ENCODE data around the gene PCDH18.
"Not testable (repeated sequence)": the region's sequence is repeated elsewhere in the genome, so short reads cannot be mapped to it uniquely, and the experiment has no call there.

The PCDH18 gene

DNA sequence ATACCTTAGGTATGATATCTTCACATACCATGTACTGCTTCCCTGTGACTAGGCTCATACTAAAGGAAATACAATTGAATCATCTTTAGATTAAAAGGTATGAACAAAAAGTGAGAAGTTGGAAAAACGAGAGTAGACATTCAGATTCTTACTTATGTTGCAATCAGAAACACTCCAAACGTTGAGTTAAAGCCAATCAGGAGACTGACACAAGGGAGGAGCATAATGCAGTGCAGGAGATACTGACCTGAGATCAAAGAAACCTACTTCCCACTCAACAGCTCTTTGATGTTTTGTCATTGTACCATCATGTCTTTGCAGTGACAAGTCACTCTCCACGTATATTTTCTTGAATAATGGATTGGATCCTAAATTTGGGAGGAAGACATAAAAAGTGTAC lies 8.9 kb upstream of the PCDH18 start:
- no peak for DNase-seq (ENCODE audit: low read depth, low spot score)
- H3K27me3 ChIP-seq (ENCODE audit: control insufficient read depth, insufficient read depth, low read length): no peaks in the 10 kb centered on the region
- no peak overlapping the region for H3K27ac ChIP-seq (ENCODE audit: low read length)
- H3K4me1 ChIP-seq (ENCODE audit: control insufficient read depth, insufficient read depth, low read length): peaks cover 5% of the 10 kb centered on the region; the same call in 1 of the 2 replicates
- H3K9me3 ChIP-seq (ENCODE audit: control insufficient read depth, insufficient read depth, low read length): no peaks in the 10 kb centered on the region
- no CpG with 5 or more reads among the region's 3 CpGs for WGBS (ENCODE audit: insufficient coverage, insufficient read length)
- H3K36me3 ChIP-seq (ENCODE audit: control insufficient read depth, insufficient read depth, low read length): no peaks in the 10 kb centered on the region
- no peak overlapping the region for H3K4me3 ChIP-seq (ENCODE audit: low read length)

GRCh38 chr4:137540356-137540755 lies 8.1 kb upstream of the PCDH18 start:
- peaks cover 5% of the 10 kb centered on the region; the same call in 1 of the 2 replicates for H3K4me1 ChIP-seq (ENCODE audit: control insufficient read depth, insufficient read depth, low read length)
- no peak overlapping the region for H3K27ac ChIP-seq (ENCODE audit: low read length)
- no peaks in the 10 kb centered on the region for H3K9me3 ChIP-seq (ENCODE audit: control insufficient read depth, insufficient read depth, low read length)
- no peak overlapping the region for H3K4me3 ChIP-seq (ENCODE audit: low read length)
- no peaks in the 10 kb centered on the region for H3K27me3 ChIP-seq (ENCODE audit: control insufficient read depth, insufficient read depth, low read length)
- no peak for DNase-seq (ENCODE audit: low read depth, low spot score)
- no peaks in the 10 kb centered on the region for H3K36me3 ChIP-seq (ENCODE audit: control insufficient read depth, insufficient read depth, low read length)

DNA sequence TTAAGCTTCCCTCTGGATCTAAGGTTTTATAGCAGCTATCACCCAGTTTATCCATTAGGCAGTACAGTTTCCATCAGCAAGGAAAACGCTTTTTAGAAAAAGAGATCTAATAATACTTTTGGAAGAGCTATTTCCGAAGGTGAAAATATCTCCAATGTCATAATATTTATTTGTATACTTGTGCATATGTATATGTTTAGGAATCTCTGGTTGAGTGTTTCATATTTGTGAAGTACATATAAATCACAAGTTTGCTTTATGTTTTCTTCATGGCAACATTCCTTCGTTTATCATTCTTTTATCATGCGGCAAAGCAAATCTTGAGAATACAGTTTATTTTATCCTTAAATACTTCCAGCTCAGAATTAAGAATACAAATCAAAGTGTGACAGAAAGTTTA lies 6.2 kb upstream of the PCDH18 start:
- no peak for DNase-seq (ENCODE audit: low read depth, low spot score)
- Histone ChIP-seq H3K27ac (ENCODE audit: low read length) (no peak overlapping the region), H3K4me1 (ENCODE audit: control insufficient read depth, insufficient read depth, low read length) (peaks cover 3% of the 10 kb centered on the region; the same call in 1 of the 2 replicates), H3K27me3 (ENCODE audit: control insufficient read depth, insufficient read depth, low read length) (no peaks in the 10 kb centered on the region), H3K9me3 (ENCODE audit: control insufficient read depth, insufficient read depth, low read length) (no peaks in the 10 kb centered on the region), H3K36me3 (ENCODE audit: control insufficient read depth, insufficient read depth, low read length) (no peaks in the 10 kb centered on the region), H3K4me3 (ENCODE audit: low read length) (no peak overlapping the region)
- WGBS (ENCODE audit: insufficient coverage, insufficient read length): no CpG with 5 or more reads among the region's 4 CpGs

DNA sequence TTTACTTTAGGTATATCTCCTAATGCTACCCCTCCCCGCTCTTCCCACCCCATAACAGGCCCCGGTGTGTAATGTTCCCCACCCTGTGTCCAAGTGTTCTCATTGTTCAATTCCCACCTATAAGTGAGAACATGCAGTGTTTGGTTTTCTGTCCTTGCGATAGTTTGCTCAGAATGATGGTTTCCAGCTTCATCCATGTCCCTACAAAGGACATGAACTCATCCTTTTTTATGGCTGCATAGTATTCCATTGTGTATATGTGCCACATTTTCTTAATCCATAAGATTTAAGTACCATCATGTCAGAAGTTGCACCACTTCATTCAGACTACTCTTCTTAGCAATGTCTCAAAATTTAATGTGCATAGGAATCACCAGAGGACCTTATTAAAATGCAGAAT lies 5.5 kb upstream of the PCDH18 start:
- not testable (repeated sequence) for H3K27ac ChIP-seq (ENCODE audit: low read length); H3K4me1 ChIP-seq (ENCODE audit: control insufficient read depth, insufficient read depth, low read length)

DNA sequence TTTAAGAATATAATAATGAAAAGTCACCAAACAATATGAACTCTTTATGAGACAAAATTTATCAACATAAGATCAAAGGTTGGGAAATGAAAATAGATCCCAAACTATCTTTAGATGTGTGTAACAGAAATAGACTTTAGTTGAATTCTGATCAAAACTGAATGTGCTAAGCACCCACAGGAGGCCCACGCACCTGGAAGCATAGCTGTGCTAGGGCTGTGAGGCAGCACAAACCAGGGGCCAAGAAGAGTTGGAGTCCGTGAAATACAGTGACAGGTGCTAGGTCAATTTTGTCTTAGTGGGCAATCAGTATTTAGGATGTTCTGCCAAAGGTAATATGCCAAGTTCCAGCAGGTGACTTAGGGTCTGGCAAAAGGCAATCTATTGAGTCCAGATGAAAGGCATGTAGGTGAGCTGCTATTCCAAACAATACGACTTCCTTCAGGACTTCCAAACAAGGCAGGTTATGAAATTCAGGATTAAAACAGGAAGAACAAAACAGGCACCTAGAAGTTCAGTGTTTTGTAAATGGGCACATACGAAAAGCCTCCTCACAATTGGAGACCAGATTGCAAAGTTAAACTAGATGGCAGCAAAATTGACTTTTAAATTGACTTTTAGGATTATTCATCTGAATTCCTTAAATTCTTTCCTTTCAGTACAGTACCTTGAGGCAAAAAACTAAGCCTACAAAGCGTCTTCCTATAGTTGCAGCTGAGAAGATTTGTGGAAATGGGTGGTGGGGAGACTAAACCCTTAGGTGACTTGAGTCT lies 4.7 kb upstream of the PCDH18 start:
- no peak for DNase-seq (ENCODE audit: low read depth, low spot score)
- Histone ChIP-seq H3K27ac (ENCODE audit: low read length) (peak overlapping the region; percentile 13), H3K4me3 (ENCODE audit: low read length) (no peak overlapping the region), H3K27me3 (ENCODE audit: control insufficient read depth, insufficient read depth, low read length) (no peaks in the 10 kb centered on the region), H3K4me1 (ENCODE audit: control insufficient read depth, insufficient read depth, low read length) (peaks cover 3% of the 10 kb centered on the region; the same call in 1 of the 2 replicates), H3K9me3 (ENCODE audit: control insufficient read depth, insufficient read depth, low read length) (no peaks in the 10 kb centered on the region), H3K36me3 (ENCODE audit: control insufficient read depth, insufficient read depth, low read length) (no peaks in the 10 kb centered on the region)
- no CpG with 5 or more reads among the region's 5 CpGs for WGBS (ENCODE audit: insufficient coverage, insufficient read length)

More for the DNA sequence above, 5.5 kb upstream of the PCDH18 start:
- not testable (repeated sequence) for H3K4me3 ChIP-seq (ENCODE audit: low read length); DNase-seq (ENCODE audit: low read depth, low spot score); H3K36me3 ChIP-seq (ENCODE audit: control insufficient read depth, insufficient read depth, low read length); H3K27me3 ChIP-seq (ENCODE audit: control insufficient read depth, insufficient read depth, low read length); H3K9me3 ChIP-seq (ENCODE audit: control insufficient read depth, insufficient read depth, low read length)
- WGBS (ENCODE audit: insufficient coverage, insufficient read length): no CpG with 5 or more reads among the region's 3 CpGs

DNA sequence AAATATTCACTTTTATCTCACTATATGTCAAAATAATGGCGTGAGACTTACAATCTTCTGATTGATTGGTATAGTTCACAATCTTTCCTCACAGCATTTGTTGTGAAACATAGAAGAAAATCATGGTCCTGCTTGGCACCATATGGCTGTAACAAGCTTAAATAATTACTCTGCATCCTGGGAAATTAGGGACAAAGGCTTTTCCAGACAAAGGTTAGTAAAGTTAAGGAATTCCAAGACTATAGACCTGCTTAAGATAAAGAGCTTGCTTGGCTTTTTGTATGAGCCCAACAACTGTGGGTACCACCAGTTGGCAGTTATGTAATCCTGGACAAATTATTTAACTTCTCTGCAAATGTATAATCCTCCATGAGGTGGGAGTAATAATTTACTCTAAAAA lies 3.4 kb upstream of the PCDH18 start:
- H3K36me3 ChIP-seq (ENCODE audit: control insufficient read depth, insufficient read depth, low read length): no peaks in the 10 kb centered on the region
- H3K9me3 ChIP-seq (ENCODE audit: control insufficient read depth, insufficient read depth, low read length): no peaks in the 10 kb centered on the region
- H3K4me3 ChIP-seq (ENCODE audit: low read length): no peak overlapping the region
- DNase-seq (ENCODE audit: low read depth, low spot score): no peak
- no CpG with 5 or more reads among the region's 1 CpG for WGBS (ENCODE audit: insufficient coverage, insufficient read length)
- no peak overlapping the region for H3K27ac ChIP-seq (ENCODE audit: low read length)
- peaks cover 3% of the 10 kb centered on the region; the same call in 1 of the 2 replicates for H3K4me1 ChIP-seq (ENCODE audit: control insufficient read depth, insufficient read depth, low read length)
- no peaks in the 10 kb centered on the region for H3K27me3 ChIP-seq (ENCODE audit: control insufficient read depth, insufficient read depth, low read length)

DNA sequence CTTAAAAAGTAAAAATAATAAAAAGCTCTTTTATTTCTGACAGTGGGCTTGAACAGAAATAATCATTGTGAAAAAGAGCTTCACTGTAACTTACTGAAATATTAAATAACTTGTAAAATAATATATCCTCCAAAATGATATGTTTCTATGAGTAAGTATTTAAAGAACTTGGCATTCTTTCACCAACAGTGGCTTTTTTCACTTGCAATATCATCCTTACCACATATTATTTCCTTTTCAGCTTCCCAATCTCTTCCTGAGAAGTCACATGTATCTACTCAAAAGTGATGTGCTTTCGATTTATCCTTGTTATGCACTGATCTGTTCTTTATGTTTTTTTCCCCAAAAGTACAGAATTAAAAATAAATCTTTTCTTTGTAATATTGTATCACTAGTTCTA lies 2.2 kb upstream of the PCDH18 start:
- peaks cover 7% of the 10 kb centered on the region; the same call in 1 of the 2 replicates for H3K4me1 ChIP-seq (ENCODE audit: control insufficient read depth, insufficient read depth, low read length)
- peaks cover 6% of the 10 kb centered on the region; the same call in 1 of the 2 replicates for H3K36me3 ChIP-seq (ENCODE audit: control insufficient read depth, insufficient read depth, low read length)
- no peak for DNase-seq (ENCODE audit: low read depth, low spot score)
- H3K4me3 ChIP-seq (ENCODE audit: low read length): no peak overlapping the region
- H3K9me3 ChIP-seq (ENCODE audit: control insufficient read depth, insufficient read depth, low read length): no peaks in the 10 kb centered on the region; the same call in 1 of the 2 replicates
- H3K27ac ChIP-seq (ENCODE audit: low read length): no peak overlapping the region
- no peaks in the 10 kb centered on the region for H3K27me3 ChIP-seq (ENCODE audit: control insufficient read depth, insufficient read depth, low read length)
- WGBS (ENCODE audit: insufficient coverage, insufficient read length): no CpG with 5 or more reads among the region's 1 CpG

DNA sequence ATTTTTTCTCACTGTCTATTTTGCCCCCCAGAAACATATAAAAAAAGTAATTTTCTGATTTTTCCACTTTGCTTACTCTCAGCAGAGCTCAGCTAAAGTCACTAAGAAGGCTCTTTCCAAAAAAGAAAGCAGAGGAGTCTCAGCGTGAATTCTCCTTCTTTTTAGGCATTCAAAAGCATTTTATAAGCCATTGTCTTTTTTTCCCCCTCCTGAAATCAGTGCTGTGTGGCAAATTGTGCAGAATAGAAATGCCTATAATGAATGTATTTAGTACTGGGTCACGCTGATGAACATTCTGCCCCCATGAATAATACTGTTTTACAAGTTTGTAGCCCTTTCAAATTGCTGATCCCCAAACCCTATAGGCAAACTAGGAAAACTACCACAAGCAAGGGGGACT lies 1.6 kb upstream of the PCDH18 start:
- no peak for DNase-seq (ENCODE audit: low read depth, low spot score)
- Histone ChIP-seq H3K27me3 (ENCODE audit: control insufficient read depth, insufficient read depth, low read length) (no peaks in the 10 kb centered on the region), H3K4me1 (ENCODE audit: control insufficient read depth, insufficient read depth, low read length) (peaks cover 7% of the 10 kb centered on the region; the same call in 1 of the 2 replicates)

GRCh38 chr4:137532869-137533236 lies 559 bp upstream of the PCDH18 start:
- Histone ChIP-seq H3K36me3 (ENCODE audit: control insufficient read depth, insufficient read depth, low read length) (peaks cover 8% of the 10 kb centered on the region; the same call in 1 of the 2 replicates), H3K27me3 (ENCODE audit: control insufficient read depth, insufficient read depth, low read length) (no peaks in the 10 kb centered on the region), H3K4me1 (ENCODE audit: control insufficient read depth, insufficient read depth, low read length) (peaks cover 7% of the 10 kb centered on the region; the same call in 1 of the 2 replicates), H3K9me3 (ENCODE audit: control insufficient read depth, insufficient read depth, low read length) (no peaks in the 10 kb centered on the region; the same call in 1 of the 2 replicates), H3K27ac (ENCODE audit: low read length) (no peak overlapping the region), H3K4me3 (ENCODE audit: low read length) (peak overlapping the region; percentile 9; the same call in 1 of the 2 replicates)
- WGBS (ENCODE audit: insufficient coverage, insufficient read length): no CpG with 5 or more reads among the region's 3 CpGs
- no peak for DNase-seq (ENCODE audit: low read depth, low spot score)

More for the DNA sequence above, 1.6 kb upstream of the PCDH18 start:
- WGBS (ENCODE audit: insufficient coverage, insufficient read length): no CpG with 5 or more reads among the region's 2 CpGs
- H3K36me3 ChIP-seq (ENCODE audit: control insufficient read depth, insufficient read depth, low read length): peaks cover 7% of the 10 kb centered on the region; the same call in 1 of the 2 replicates
- no peak overlapping the region for H3K4me3 ChIP-seq (ENCODE audit: low read length)
- H3K27ac ChIP-seq (ENCODE audit: low read length): no peak overlapping the region
- H3K9me3 ChIP-seq (ENCODE audit: control insufficient read depth, insufficient read depth, low read length): no peaks in the 10 kb centered on the region; the same call in 1 of the 2 replicates

DNA sequence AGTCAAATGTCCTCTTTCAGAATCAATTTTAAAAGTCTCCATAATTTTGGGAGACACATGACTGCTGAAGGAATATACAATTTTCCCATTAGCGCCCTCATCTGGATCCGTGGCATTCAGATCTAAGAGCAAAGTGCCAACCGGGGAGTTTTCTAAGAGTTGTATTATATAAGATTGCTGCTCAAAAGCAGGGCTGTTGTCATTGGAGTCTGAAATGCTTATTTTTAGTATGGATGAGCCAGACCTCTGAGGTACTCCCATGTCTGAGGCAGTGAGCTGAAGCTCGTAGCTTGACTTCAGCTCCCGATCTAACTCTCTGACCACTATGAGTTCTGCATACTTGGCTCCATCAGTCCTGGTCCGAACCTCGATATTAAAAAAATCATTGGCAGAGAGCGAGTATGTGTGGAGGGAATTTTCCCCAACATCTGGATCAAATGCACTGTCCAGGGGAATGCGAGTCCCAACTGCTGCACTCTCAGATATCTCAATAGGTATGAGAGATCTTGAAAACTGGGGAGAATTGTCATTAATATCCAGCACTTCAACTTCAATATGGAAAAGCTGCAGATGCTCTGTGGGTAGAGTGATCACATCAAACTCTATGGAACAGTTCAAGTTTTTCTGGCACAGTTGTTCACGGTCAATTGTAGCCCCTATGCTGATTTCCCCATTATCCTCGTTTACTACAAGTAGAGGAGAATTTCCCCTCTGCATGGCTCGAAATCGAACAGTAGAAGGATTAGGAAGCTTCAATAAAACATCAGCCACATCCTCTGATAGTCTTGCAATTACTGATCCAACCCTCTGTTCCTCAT lies 917 bp downstream of the PCDH18 start:
- Histone ChIP-seq H3K36me3 (ENCODE audit: control insufficient read depth, insufficient read depth, low read length) (peaks cover 9% of the 10 kb centered on the region; the same call in 1 of the 2 replicates), H3K27me3 (ENCODE audit: control insufficient read depth, insufficient read depth, low read length) (no peaks in the 10 kb centered on the region), H3K4me1 (ENCODE audit: control insufficient read depth, insufficient read depth, low read length) (peaks cover 4% of the 10 kb centered on the region; the same call in 1 of the 2 replicates), H3K4me3 (ENCODE audit: low read length) (peak overlapping the region; percentile 60; the same call in 1 of the 2 replicates), H3K27ac (ENCODE audit: low read length) (no peak overlapping the region), H3K9me3 (ENCODE audit: control insufficient read depth, insufficient read depth, low read length) (no peaks in the 10 kb centered on the region; the same call in 1 of the 2 replicates)
- WGBS (ENCODE audit: insufficient coverage, insufficient read length): no CpG with 5 or more reads among the region's 13 CpGs
- no peak for DNase-seq (ENCODE audit: low read depth, low spot score)
